Lower lobe of right lung (tissue), 2 donors: ENCODE measurements around the gene MUC2. TPM values are rescaled to one million over a fixed set of nuclear protein-coding genes. Genes with fewer than 3 reads are reported as not detected.
A peak's percentile ranks its signal among the peaks of the same experiment; 100 is the strongest.

Source experiments
- ATAC-seq, 2 donors: fragments of 200-7000 bp; cut with Tn5 transposase; one replicate each; pipeline ENCODE4 v1.9.1; 2020 to 2022; ENCODE audit warnings: mild to moderate bottlenecking in 2 of 2, moderate library complexity in 2 of 2
- DNase-seq: peaks from one replicate; pipeline ENCODE4 v3.0.0-alpha.2; 2020
- H3K27ac ChIP-seq: fragments of 200-600 bp; one replicate; pipeline ENCODE4 v1.8.0; 2022
- H3K27me3 ChIP-seq: fragments of 200-600 bp; one replicate; pipeline ENCODE4 v1.8.0; 2022; ENCODE audit warnings: low read depth
- H3K36me3 ChIP-seq: fragments of 200-600 bp; one replicate; pipeline ENCODE4 v1.8.0; 2022; ENCODE audit warnings: mild to moderate bottlenecking
- H3K4me1 ChIP-seq: fragments of 200-600 bp; one replicate; pipeline ENCODE4 v1.8.0; 2022
- H3K4me3 ChIP-seq: fragments of 200-600 bp; one replicate; pipeline ENCODE4 v1.8.0; 2022; ENCODE audit warnings: mild to moderate bottlenecking
- H3K9me3 ChIP-seq: fragments of 200-600 bp; one replicate; pipeline ENCODE4 v1.8.0; 2022
- intact Hi-C: fragments of 100-400 bp; cut with DNase I; formaldehyde crosslinking; loops from one replicate; pipeline ENCODE4 v1.11.0; 2022
- total RNA-seq: library from RNA; stranded (reverse); fragmentation: NEBNext Ultra II Directional; extraction: Animal tissue kit (Norgen Biotek cat#: 25700); gene quantifications from one replicate; pipeline ENCODE4 v1.2.1, GENCODE V29; 2021
- TF ChIP-seq, protein P1 (sequence below): fragments of 200-600 bp; IDR thresholded peaks from one replicate; pipeline ENCODE4 v1.8.0; 2022; ENCODE audit warnings: antibody characterized with exemption, mild to moderate bottlenecking
- donor health status: DM: no; HTN: yes; CAD: no; lungs with severe emphysema.

Gene MUC2
- total RNA-seq, 1 donor from 2014 or later = not detected

DNA sequence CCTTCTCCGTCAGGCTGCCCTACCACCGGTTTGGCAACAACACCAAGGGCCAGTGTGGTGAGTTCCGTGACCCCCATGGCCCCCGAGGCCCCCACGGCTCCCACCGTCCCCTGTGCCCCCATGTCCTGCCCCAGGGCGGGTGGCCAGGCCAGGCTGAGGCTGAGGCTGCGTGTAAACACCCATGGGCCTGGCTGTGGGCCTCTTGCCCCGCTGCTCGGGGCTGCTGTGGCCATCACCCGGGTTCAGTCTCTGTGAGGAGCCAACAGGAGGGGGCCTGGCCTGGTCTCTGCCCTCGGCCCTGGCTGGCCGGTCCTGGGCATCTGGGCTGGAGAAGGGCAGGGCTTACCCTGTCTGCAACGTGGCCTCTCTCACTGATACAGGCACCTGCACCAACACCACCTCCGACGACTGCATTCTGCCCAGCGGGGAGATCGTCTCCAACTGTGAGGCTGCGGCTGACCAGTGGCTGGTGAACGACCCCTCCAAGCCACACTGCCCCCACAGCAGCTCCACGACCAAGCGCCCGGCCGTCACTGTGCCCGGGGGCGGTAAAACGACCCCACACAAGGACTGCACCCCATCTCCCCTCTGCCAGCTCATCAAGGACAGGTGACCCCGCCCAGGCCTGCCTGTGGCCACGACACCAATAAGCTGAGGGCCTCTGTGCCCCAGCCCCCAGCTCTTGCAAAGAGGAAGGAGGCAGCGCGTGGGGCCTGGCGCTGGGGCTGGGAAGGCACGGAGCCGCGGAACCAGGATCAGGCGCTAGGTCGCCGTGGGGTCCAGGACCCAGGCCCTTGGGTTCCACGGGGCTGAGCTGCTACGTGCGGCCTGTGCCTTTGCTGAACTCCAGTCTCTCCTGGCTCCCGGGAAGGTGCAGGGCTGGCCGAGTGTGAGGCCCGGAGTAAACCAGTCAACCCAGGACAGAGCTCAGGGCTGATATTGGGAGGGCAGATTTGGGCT, 29.0 kb downstream of the MUC2 start:
- Histone ChIP-seq H3K4me3 (no peak overlapping the region), H3K27ac (no peak overlapping the region), H3K4me1 (no peaks in the 10 kb centered on the region), H3K36me3 (no peaks in the 10 kb centered on the region), H3K27me3 (peaks cover 14% of the 10 kb centered on the region), H3K9me3 (no peaks in the 10 kb centered on the region)
- intact Hi-C loops = no loop called here
- TF ChIP-seq, protein P1, sequence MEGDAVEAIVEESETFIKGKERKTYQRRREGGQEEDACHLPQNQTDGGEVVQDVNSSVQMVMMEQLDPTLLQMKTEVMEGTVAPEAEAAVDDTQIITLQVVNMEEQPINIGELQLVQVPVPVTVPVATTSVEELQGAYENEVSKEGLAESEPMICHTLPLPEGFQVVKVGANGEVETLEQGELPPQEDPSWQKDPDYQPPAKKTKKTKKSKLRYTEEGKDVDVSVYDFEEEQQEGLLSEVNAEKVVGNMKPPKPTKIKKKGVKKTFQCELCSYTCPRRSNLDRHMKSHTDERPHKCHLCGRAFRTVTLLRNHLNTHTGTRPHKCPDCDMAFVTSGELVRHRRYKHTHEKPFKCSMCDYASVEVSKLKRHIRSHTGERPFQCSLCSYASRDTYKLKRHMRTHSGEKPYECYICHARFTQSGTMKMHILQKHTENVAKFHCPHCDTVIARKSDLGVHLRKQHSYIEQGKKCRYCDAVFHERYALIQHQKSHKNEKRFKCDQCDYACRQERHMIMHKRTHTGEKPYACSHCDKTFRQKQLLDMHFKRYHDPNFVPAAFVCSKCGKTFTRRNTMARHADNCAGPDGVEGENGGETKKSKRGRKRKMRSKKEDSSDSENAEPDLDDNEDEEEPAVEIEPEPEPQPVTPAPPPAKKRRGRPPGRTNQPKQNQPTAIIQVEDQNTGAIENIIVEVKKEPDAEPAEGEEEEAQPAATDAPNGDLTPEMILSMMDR = no peak
- ATAC-seq (no peak), DNase-seq (peak; percentile 36)

DNA sequence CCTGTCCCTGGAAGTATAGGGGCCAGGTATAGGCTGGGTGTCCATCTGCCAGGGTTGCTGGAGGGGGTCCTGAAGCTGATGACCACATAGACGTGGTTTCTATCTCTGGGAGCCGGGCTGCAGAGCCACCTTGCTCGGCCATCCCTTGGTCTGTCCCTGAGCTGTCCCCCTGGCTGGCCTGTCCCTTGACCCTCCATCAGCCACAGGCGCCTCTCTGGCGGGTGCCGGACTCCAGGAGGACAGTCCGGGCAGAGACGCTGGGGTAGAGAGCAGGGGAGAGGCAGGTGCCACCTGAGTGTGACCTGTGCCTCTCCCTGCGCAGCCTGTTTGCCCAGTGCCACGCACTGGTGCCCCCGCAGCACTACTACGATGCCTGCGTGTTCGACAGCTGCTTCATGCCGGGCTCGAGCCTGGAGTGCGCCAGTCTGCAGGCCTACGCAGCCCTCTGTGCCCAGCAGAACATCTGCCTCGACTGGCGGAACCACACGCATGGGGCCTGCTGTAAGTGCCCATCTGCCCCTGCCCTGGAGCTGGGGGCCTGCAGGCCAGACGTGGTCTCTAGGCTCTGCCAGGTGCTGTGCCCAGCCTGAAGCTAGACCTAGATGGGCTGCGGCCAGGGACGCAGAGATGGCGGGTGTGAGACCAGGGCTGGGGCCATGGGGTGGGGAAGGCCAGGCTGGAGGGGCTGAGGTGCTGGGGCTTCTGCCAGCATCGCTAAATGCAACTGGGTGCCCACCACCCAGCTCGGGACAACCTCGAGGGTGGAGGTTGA, 29.9 kb downstream of the MUC2 start:
- intact Hi-C loops = no loop called here
- Histone ChIP-seq H3K27me3 (peaks cover 17% of the 10 kb centered on the region), H3K27ac (no peak overlapping the region), H3K4me3 (no peak overlapping the region), H3K9me3 (no peaks in the 10 kb centered on the region), H3K4me1 (no peaks in the 10 kb centered on the region), H3K36me3 (no peaks in the 10 kb centered on the region)
- TF ChIP-seq, protein P1 = no peak
- ATAC-seq (no peak), DNase-seq (no peak)

DNA sequence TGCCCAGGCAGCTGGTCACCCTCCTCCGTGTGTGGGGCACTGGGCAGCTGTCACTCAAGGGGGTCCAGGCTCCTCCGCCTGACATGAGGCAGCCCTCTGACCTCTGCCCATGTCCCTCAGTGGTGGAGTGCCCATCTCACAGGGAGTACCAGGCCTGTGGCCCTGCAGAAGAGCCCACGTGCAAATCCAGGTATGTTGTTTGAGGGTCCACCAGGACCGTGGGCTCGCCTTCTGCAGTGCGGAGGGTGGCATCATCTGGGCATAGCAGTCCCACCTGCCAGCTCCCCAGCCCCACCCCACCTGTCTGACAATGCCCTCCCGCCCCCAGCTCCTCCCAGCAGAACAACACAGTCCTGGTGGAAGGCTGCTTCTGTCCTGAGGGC, 30.5 kb downstream of the MUC2 start:
- Histone ChIP-seq H3K27me3 (peaks cover 21% of the 10 kb centered on the region), H3K4me1 (no peaks in the 10 kb centered on the region), H3K9me3 (no peaks in the 10 kb centered on the region), H3K27ac (no peak overlapping the region), H3K36me3 (no peaks in the 10 kb centered on the region), H3K4me3 (no peak overlapping the region)
- intact Hi-C loops = no loop called here
- ATAC-seq = no peak
- DNase-seq = no peak
- TF ChIP-seq, protein P1 = no peak

GRCh38 chr11:1106387-1106786, 31.7 kb downstream of the MUC2 start:
- DNase-seq (no peak), ATAC-seq (no peak)
- H3K27ac ChIP-seq = no peak overlapping the region
- TF ChIP-seq, protein P1 = no peak
- H3K4me1 ChIP-seq = no peaks in the 10 kb centered on the region
- H3K27me3 ChIP-seq = peaks cover 21% of the 10 kb centered on the region
- H3K9me3 ChIP-seq = no peaks in the 10 kb centered on the region
- H3K36me3 ChIP-seq = no peaks in the 10 kb centered on the region
- intact Hi-C loops = no loop called here
- H3K4me3 ChIP-seq = no peak overlapping the region

DNA sequence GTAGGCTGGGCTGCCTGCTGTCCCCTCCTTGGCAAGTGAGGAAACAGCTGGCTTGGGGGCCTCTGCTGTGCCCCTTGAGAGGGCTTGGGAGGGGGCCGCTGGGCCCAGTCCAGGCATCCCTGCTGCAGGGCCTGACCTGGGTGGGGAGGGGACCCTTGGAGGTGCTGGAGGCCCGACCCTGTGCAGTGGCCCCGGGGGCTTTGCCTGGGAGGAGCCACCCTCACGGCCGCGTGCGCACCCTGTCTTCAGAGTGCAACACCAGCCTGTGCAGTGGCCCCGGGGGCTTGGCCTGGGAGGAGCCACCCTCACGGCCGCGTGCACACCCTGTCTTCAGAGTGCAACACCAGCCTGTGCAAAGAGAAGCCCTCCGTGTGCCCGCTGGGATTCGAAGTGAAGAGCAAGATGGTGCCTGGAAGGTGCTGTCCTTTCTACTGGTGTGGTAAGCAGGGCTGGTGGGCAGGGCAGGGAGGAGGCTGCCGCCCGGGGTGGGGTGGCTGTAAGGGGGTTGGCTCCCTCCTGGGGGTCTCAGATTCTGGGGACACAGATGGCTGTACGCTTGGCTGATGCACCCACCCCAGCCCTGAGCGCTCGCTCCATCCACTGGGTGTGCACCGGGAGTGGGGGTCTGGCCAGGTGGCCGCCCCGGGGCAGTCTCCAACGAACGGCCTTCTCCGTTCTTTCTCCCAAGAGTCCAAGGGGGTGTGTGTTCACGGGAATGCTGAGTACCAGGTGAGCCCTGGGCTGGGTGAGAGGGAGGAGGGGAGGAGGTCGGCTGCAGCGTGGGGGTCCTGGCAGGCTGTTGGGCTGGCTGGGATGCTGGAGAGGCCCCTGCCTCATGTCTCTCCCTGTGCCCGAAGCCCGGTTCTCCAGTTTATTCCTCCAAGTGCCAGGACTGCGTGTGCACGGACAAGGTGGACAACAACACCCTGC, 32.9 kb downstream of the MUC2 start:
- Histone ChIP-seq H3K27me3 (peaks cover 21% of the 10 kb centered on the region), H3K36me3 (no peaks in the 10 kb centered on the region), H3K27ac (no peak overlapping the region), H3K9me3 (no peaks in the 10 kb centered on the region), H3K4me1 (no peaks in the 10 kb centered on the region), H3K4me3 (no peak overlapping the region)
- TF ChIP-seq, protein P1 = no peak
- ATAC-seq (no peak), DNase-seq (no peak)
- intact Hi-C loops = no loop called here
